Measurements from ENCODE around the gene KRT3. TPM values are rescaled to one million over a fixed set of nuclear protein-coding genes. Genes with fewer than 3 reads are reported as not detected.

The KRT3 gene
- 1 to 10 TPM; 1.9 to 2.4 TPM for polyA plus RNA-seq

- no peak within 1 kb of the TSS for H3K27ac ChIP-seq (ENCODE audit: low read depth in 2 of 2, low read length in 1 of 2)
- H3K9me3 ChIP-seq (ENCODE audit: control insufficient read depth in 2 of 2, insufficient read depth in 1 of 2, low read depth in 1 of 2, low read length in 1 of 2) = no peaks in the 10 kb centered on the region
- H3K4me3 ChIP-seq (ENCODE audit: low read depth in 1 of 2, low read length in 2 of 2) = no peak within 1 kb of the TSS
- peaks cover 0 to 3% of the 10 kb centered on the region in 2 donors for H3K4me1 ChIP-seq (ENCODE audit: control insufficient read depth in 2 of 2, insufficient read depth in 2 of 2, low read length in 1 of 2)
- H3K36me3 ChIP-seq (ENCODE audit: control insufficient read depth in 2 of 2, insufficient read depth in 2 of 2, low read length in 1 of 2) = no peaks in the 10 kb centered on the region
- H3K27me3 ChIP-seq (ENCODE audit: control insufficient read depth in 1 of 2, insufficient read depth in 2 of 2, low read length in 2 of 2) = no peaks in the 10 kb centered on the region
- WGBS, 2 donors = 89 to 91% methylated on average over 17 of the region's 17 CpGs
Observed at GRCh38 chr12:52795694-52796428, at the start of gene KRT3. Gene KRT3 (minus strand): TSS chr12:52796117. CDS start chr12:52796042, 75 bp downstream.

DNA sequence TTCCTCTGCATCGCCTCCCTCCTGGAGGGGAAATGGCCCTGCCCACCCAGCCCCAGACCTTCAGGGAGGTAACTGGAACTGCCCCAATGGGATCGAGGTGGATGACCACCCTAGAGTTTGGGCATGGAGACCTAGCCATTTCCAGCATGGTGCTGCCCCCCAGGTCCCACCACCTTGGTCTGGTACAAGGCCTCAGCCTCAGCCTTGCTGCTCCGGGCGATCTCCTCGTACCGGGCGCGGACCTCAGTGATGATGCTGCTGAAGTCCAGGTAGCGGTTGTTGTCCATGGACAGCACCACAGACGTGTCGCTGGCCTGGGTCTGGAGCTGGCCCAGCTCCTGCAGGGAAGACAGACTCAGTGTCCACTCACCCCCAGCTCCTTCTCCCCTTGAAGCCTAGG, 48.5 kb upstream of the KRT3 start:
- peaks cover 0 to 2% of the 10 kb centered on the region in 2 donors for H3K9me3 ChIP-seq (ENCODE audit: control insufficient read depth in 2 of 2, insufficient read depth in 1 of 2, low read depth in 1 of 2, low read length in 1 of 2)
- no peaks in the 10 kb centered on the region for H3K27me3 ChIP-seq (ENCODE audit: control insufficient read depth in 1 of 2, insufficient read depth in 2 of 2, low read length in 2 of 2)
- H3K27ac ChIP-seq (ENCODE audit: low read depth in 2 of 2, low read length in 1 of 2) = no peak overlapping the region
- peaks cover 0 to 21% of the 10 kb centered on the region in 2 donors for H3K4me1 ChIP-seq (ENCODE audit: control insufficient read depth in 2 of 2, insufficient read depth in 2 of 2, low read length in 1 of 2)
- WGBS, 2 donors = 95% methylated on average over 11 of the region's 11 CpGs
- peaks cover 0 to 5% of the 10 kb centered on the region in 2 donors for H3K36me3 ChIP-seq (ENCODE audit: control insufficient read depth in 2 of 2, insufficient read depth in 2 of 2, low read length in 1 of 2)
- peak overlapping the region in 1 of 2 donors; percentile 21 for H3K4me3 ChIP-seq (ENCODE audit: low read depth in 1 of 2, low read length in 2 of 2)

DNA sequence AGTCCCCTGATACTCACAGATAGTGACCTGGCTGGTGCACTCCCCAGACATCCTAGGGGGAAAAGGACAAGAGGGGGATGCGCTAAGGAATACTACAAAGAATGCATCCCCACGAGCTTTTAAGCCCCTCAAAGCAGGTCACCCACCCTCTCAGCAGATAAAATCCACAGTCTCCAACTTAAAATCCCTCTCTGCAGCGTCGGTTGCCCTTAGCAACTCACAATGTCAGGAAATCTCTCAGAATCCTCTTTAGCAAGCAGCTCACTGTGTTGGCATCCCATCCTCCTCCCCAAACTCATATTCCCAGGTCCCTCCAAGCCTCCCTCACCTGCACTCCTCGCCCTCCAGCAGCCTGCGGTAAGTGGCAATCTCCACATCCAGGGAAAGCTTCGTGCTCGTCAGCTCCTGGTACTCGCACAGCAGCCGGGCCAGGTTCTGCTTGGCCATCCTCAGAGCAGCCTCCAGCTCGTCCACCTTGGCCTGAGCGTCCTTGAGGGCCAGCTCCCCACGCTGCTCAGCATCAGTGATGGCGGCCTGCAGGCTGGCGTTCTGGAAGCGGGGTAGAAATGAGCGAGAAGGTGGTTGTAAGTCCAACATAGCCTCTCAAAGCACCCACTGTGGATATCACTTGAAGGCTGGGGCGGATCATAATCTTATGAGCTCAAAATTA, 43.7 kb upstream of the KRT3 start:
- peaks cover 0 to under 1% of the 10 kb centered on the region in 2 donors for H3K9me3 ChIP-seq (ENCODE audit: control insufficient read depth in 2 of 2, insufficient read depth in 1 of 2, low read depth in 1 of 2, low read length in 1 of 2)
- H3K27me3 ChIP-seq (ENCODE audit: control insufficient read depth in 1 of 2, insufficient read depth in 2 of 2, low read length in 2 of 2) = no peaks in the 10 kb centered on the region
- WGBS, 2 donors = 84% methylated on average over 18 of the region's 18 CpGs
- H3K27ac ChIP-seq (ENCODE audit: low read depth in 2 of 2, low read length in 1 of 2) = no peak overlapping the region
- no peak overlapping the region for H3K4me3 ChIP-seq (ENCODE audit: low read depth in 1 of 2, low read length in 2 of 2)
- peaks cover 0 to 5% of the 10 kb centered on the region in 2 donors for H3K36me3 ChIP-seq (ENCODE audit: control insufficient read depth in 2 of 2, insufficient read depth in 2 of 2, low read length in 1 of 2)
- H3K4me1 ChIP-seq (ENCODE audit: control insufficient read depth in 2 of 2, insufficient read depth in 2 of 2, low read length in 1 of 2) = peaks cover 0 to 2% of the 10 kb centered on the region in 2 donors

GRCh38 chr12:52838609-52839435, 42.9 kb upstream of the KRT3 start:
- Histone ChIP-seq H3K4me1 (ENCODE audit: control insufficient read depth in 2 of 2, insufficient read depth in 2 of 2, low read length in 1 of 2) (no peaks in the 10 kb centered on the region), H3K27me3 (ENCODE audit: control insufficient read depth in 1 of 2, insufficient read depth in 2 of 2, low read length in 2 of 2) (no peaks in the 10 kb centered on the region), H3K36me3 (ENCODE audit: control insufficient read depth in 2 of 2, insufficient read depth in 2 of 2, low read length in 1 of 2) (peaks cover 0 to 2% of the 10 kb centered on the region in 2 donors), H3K27ac (ENCODE audit: low read depth in 2 of 2, low read length in 1 of 2) (no peak overlapping the region), H3K4me3 (ENCODE audit: low read depth in 1 of 2, low read length in 2 of 2) (no peak overlapping the region), H3K9me3 (ENCODE audit: control insufficient read depth in 2 of 2, insufficient read depth in 1 of 2, low read depth in 1 of 2, low read length in 1 of 2) (no peaks in the 10 kb centered on the region)
- 61 to 70% methylated on average over 14 of the region's 14 CpGs for WGBS, 2 donors

DNA sequence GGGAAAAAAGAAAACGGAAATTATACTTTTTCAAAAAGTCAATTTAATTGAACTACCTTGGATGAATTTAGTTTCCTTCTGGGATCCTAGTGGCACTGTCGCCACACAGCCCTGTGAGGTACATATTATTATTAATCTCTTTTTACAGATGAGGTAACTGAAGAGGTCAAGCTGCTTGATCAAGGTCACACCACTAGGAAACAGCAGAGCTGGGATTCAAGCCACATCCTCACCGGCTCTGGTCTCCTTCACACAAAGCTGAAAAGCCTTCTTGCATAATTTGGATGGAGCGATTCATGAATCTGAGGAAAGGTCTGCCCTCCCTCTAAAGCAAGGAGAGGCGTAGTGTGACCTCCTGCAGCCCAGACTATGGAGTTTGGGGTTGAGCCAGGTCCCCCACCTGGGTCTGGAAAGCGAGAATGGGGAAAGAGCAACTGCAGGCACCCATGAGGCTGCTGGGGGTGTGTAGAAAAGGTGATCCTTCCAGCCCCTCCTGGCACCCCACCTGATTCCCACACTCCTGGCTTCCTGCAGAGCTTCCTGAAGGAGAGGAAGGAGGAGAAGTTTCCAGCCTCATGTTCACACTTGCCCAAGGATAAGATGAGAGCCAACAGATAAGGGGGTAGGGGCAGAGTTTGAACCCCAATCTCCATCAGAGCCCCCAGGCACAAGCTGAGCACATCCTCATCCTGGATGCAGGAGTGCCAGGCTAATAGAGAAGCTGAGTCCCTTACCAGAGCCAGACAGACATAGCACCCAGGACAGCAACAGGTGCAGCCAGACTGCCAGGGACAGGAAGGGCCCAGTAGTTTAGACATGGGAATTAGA, 42.1 kb upstream of the KRT3 start:
- Histone ChIP-seq H3K27me3 (ENCODE audit: control insufficient read depth in 1 of 2, insufficient read depth in 2 of 2, low read length in 2 of 2) (no peaks in the 10 kb centered on the region), H3K4me3 (ENCODE audit: low read depth in 1 of 2, low read length in 2 of 2) (no peak overlapping the region)

DNA sequence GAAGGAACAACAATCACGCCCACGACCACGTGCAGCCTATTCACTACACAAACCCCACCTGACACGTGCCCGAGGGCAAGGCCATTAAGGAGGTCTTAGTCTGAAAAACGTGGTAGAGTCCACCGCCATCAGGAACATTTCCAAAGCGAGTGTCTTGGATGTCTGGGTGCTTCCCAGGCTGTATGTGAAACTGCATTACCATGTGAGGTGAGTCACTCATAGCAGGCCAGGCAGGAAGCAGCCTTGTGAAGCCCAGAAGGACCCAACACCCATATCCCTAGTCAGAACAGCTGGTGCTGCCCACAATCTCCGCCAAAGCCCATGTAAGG, 41.5 kb upstream of the KRT3 start:
- no peaks in the 10 kb centered on the region for H3K27me3 ChIP-seq (ENCODE audit: control insufficient read depth in 1 of 2, insufficient read depth in 2 of 2, low read length in 2 of 2)
- H3K4me1 ChIP-seq (ENCODE audit: control insufficient read depth in 2 of 2, insufficient read depth in 2 of 2, low read length in 1 of 2) = no peaks in the 10 kb centered on the region
- no peaks in the 10 kb centered on the region for H3K36me3 ChIP-seq (ENCODE audit: control insufficient read depth in 2 of 2, insufficient read depth in 2 of 2, low read length in 1 of 2)
- no peak overlapping the region for H3K4me3 ChIP-seq (ENCODE audit: low read depth in 1 of 2, low read length in 2 of 2)
- peak overlapping the region; percentile 19 to 52 for H3K27ac ChIP-seq (ENCODE audit: low read depth in 2 of 2, low read length in 1 of 2)
- H3K9me3 ChIP-seq (ENCODE audit: control insufficient read depth in 2 of 2, insufficient read depth in 1 of 2, low read depth in 1 of 2, low read length in 1 of 2) = no peaks in the 10 kb centered on the region
- 49 to 55% methylated on average over 9 of the region's 9 CpGs for WGBS, 2 donors

More for the DNA sequence above, 42.1 kb upstream of the KRT3 start:
- 78 to 85% methylated on average over 6 of the region's 6 CpGs for WGBS, 2 donors
- Histone ChIP-seq H3K9me3 (ENCODE audit: control insufficient read depth in 2 of 2, insufficient read depth in 1 of 2, low read depth in 1 of 2, low read length in 1 of 2) (no peaks in the 10 kb centered on the region), H3K36me3 (ENCODE audit: control insufficient read depth in 2 of 2, insufficient read depth in 2 of 2, low read length in 1 of 2) (no peaks in the 10 kb centered on the region), H3K27ac (ENCODE audit: low read depth in 2 of 2, low read length in 1 of 2) (peak overlapping the region; percentile 13 to 24), H3K4me1 (ENCODE audit: control insufficient read depth in 2 of 2, insufficient read depth in 2 of 2, low read length in 1 of 2) (no peaks in the 10 kb centered on the region)

GRCh38 chr12:52836491-52837412, 40.8 kb upstream of the KRT3 start:
- H3K27me3 ChIP-seq (ENCODE audit: control insufficient read depth in 1 of 2, insufficient read depth in 2 of 2, low read length in 2 of 2) = no peaks in the 10 kb centered on the region
- H3K36me3 ChIP-seq (ENCODE audit: control insufficient read depth in 2 of 2, insufficient read depth in 2 of 2, low read length in 1 of 2) = no peaks in the 10 kb centered on the region
- peak overlapping the region; percentile 19 to 52 for H3K27ac ChIP-seq (ENCODE audit: low read depth in 2 of 2, low read length in 1 of 2)
- 82 to 86% methylated on average over 9 of the region's 9 CpGs for WGBS, 2 donors
- no peak overlapping the region for H3K4me3 ChIP-seq (ENCODE audit: low read depth in 1 of 2, low read length in 2 of 2)
- H3K4me1 ChIP-seq (ENCODE audit: control insufficient read depth in 2 of 2, insufficient read depth in 2 of 2, low read length in 1 of 2) = no peaks in the 10 kb centered on the region
- no peaks in the 10 kb centered on the region for H3K9me3 ChIP-seq (ENCODE audit: control insufficient read depth in 2 of 2, insufficient read depth in 1 of 2, low read depth in 1 of 2, low read length in 1 of 2)

DNA sequence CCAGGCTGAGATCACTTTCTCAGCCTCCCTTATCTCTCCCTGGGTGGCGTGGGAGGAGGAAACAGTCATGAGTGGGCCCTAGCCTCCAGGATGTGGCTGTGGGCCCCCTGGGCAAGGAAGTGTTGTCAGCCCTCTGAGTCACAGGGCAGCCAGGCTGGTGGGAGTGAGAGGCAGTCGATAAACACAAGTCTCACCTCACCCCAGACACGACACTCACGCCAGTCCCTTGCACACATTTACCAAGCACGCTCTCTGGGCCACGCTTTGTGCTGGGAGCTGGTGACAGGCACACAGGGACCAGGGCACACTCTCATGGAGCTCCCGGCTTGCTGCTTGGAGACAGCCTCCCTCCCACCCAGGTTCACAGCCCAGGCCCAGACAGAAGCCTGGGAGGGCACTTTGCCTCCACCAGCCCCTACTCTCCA, 40.1 kb upstream of the KRT3 start:
- no peaks in the 10 kb centered on the region for H3K9me3 ChIP-seq (ENCODE audit: control insufficient read depth in 2 of 2, insufficient read depth in 1 of 2, low read depth in 1 of 2, low read length in 1 of 2)
- 75 to 80% methylated on average over 7 of the region's 7 CpGs for WGBS, 2 donors
- no peak overlapping the region for H3K4me3 ChIP-seq (ENCODE audit: low read depth in 1 of 2, low read length in 2 of 2)
- peak overlapping the region in 1 of 2 donors; percentile 40 for H3K27ac ChIP-seq (ENCODE audit: low read depth in 2 of 2, low read length in 1 of 2)
- no peaks in the 10 kb centered on the region for H3K4me1 ChIP-seq (ENCODE audit: control insufficient read depth in 2 of 2, insufficient read depth in 2 of 2, low read length in 1 of 2)
- no peaks in the 10 kb centered on the region for H3K36me3 ChIP-seq (ENCODE audit: control insufficient read depth in 2 of 2, insufficient read depth in 2 of 2, low read length in 1 of 2)
- no peaks in the 10 kb centered on the region for H3K27me3 ChIP-seq (ENCODE audit: control insufficient read depth in 1 of 2, insufficient read depth in 2 of 2, low read length in 2 of 2)
